CD14-positive monocyte (primary cell): Measurements from ENCODE around the gene BCAT1. TPM values are rescaled to one million over a fixed set of nuclear protein-coding genes. Genes with fewer than 3 reads are reported as not detected.

Source experiments
- DNase-seq, 3 donors: peaks; one replicate each; pipeline ENCODE4 v3.0.0-alpha.2; 2011 to 2022
- H2AFZ ChIP-seq: 2 replicates; pipeline ENCODE4 v1.6.0; 2012; ENCODE audit warnings: mild to moderate bottlenecking, low read depth, low read length, inconsistent platforms; ENCODE audit not compliant: insufficient read depth, poor library complexity, severe bottlenecking
- H3K27ac ChIP-seq, 2 donors: 1 replicate in 1 of 2; 2 replicates in 1 of 2; pipeline ENCODE4 v1.5.1; 2012 to 2013; ENCODE audit warnings: low read length in 2 of 2, control low read depth in 1 of 2, inconsistent platforms in 1 of 2, low read depth in 1 of 2, mild to moderate bottlenecking in 1 of 2
- H3K27me3 ChIP-seq, 2 donors: one replicate each; pipeline versions ENCODE4 v1.6.0 to v1.6.1; 2011 to 2013; ENCODE audit warnings: low read length in 2 of 2; ENCODE audit not compliant: control insufficient read depth in 2 of 2, insufficient read depth in 2 of 2
- H3K36me3 ChIP-seq, 2 donors: replicated peaks in 1 of 2; 1 replicate in 1 of 2; 2 replicates in 1 of 2; pipeline versions ENCODE4 v1.5.1 to v1.6.1; 2012 to 2013; ENCODE audit warnings: low read length in 2 of 2, control low read depth in 1 of 2, inconsistent platforms in 1 of 2, mild to moderate bottlenecking in 1 of 2; ENCODE audit not compliant: insufficient read depth in 2 of 2, control insufficient read depth in 1 of 2
- H3K4me1 ChIP-seq, 2 donors: 1 replicate in 1 of 2; 2 replicates in 1 of 2; pipeline versions ENCODE4 v1.5.1 to v1.6.1; 2012 to 2013; ENCODE audit warnings: low read length in 2 of 2, control low read depth in 1 of 2, inconsistent platforms in 1 of 2, mild to moderate bottlenecking in 1 of 2, moderate library complexity in 1 of 2; ENCODE audit not compliant: insufficient read depth in 2 of 2, control insufficient read depth in 1 of 2
- H3K4me2 ChIP-seq: replicated peaks from 2 replicates; pipeline ENCODE3; 2012; ENCODE audit warnings: low read length, moderate library complexity, mild to moderate bottlenecking; ENCODE audit not compliant: poor library complexity, severe bottlenecking; ENCODE audit errors: extremely low read depth
- H3K4me3 ChIP-seq, 3 experiments: fragments of 200-600 bp in 1 of 3; sonication (generic) in 1 of 3; replicated peaks in 1 of 3; 1 replicate in 2 of 3; 2 replicates in 1 of 3; pipeline ENCODE4 v1.5.1; 2011 to 2013; ENCODE audit warnings: low read length in 3 of 3, mild to moderate bottlenecking in 3 of 3, control low read depth in 2 of 3, low read depth in 2 of 3, inconsistent platforms in 1 of 3, moderate library complexity in 1 of 3
- H3K79me2 ChIP-seq: 2 replicates; pipeline ENCODE4 v1.6.0; 2012; ENCODE audit warnings: mild to moderate bottlenecking, control low read depth, inconsistent platforms, low read length, moderate library complexity; ENCODE audit not compliant: insufficient read depth
- H3K9ac ChIP-seq: 2 replicates; pipeline ENCODE4 v1.6.0; 2017; ENCODE audit warnings: low read length, mild to moderate bottlenecking; ENCODE audit not compliant: insufficient read depth, poor library complexity, severe bottlenecking
- H3K9me3 ChIP-seq, 2 donors: replicated peaks in 1 of 2; 1 replicate in 1 of 2; 2 replicates in 1 of 2; pipeline versions ENCODE4 v1.5.1 to v1.6.1; 2012 to 2013; ENCODE audit warnings: low read length in 2 of 2, control low read depth in 1 of 2; ENCODE audit not compliant: control insufficient read depth in 1 of 2, insufficient read depth in 1 of 2
- H4K20me1 ChIP-seq: 2 replicates; pipeline ENCODE4 v1.6.0; 2012; ENCODE audit warnings: mild to moderate bottlenecking, low read length, control low read depth, moderate library complexity; ENCODE audit not compliant: insufficient read depth
- H3K27ac Mint-ChIP-seq, 7 donors: one replicate each; pipeline ENCODE4 v1.8.0; 2020; ENCODE audit warnings: mild to moderate bottlenecking in 7 of 7, mixed read lengths in 7 of 7, moderate library complexity in 6 of 7, inconsistent platforms in 2 of 7
- H3K27me3 Mint-ChIP-seq, 3 donors: one replicate each; pipeline ENCODE4 v1.8.0; 2021 to 2022; ENCODE audit warnings: low read depth in 3 of 3, mild to moderate bottlenecking in 3 of 3, mixed read lengths in 3 of 3, moderate library complexity in 3 of 3, inconsistent platforms in 1 of 3
- H3K36me3 Mint-ChIP-seq, 2 donors: one replicate each; pipeline ENCODE4 v1.8.0; 2020; ENCODE audit warnings: mixed read lengths in 2 of 2, inconsistent platforms in 1 of 2, mild to moderate bottlenecking in 1 of 2
- H3K4me1 Mint-ChIP-seq: one replicate; pipeline ENCODE4 v1.8.0; 2020; ENCODE audit warnings: mild to moderate bottlenecking, mixed read lengths
- H3K4me3 Mint-ChIP-seq, 2 donors: one replicate each; pipeline ENCODE4 v1.8.0; 2020; ENCODE audit warnings: mild to moderate bottlenecking in 2 of 2, mixed read lengths in 2 of 2, moderate library complexity in 1 of 2
- H3K9me3 Mint-ChIP-seq, 7 donors: one replicate each; pipeline ENCODE4 v1.8.0; 2020 to 2022; ENCODE audit warnings: mixed read lengths in 7 of 7, mild to moderate bottlenecking in 6 of 7, moderate library complexity in 6 of 7, inconsistent platforms in 2 of 7
- CTCF ChIP-seq: fragments of 200-600 bp; IDR thresholded peaks from one replicate; pipeline ENCODE4 v1.8.0; 2022; ENCODE audit warnings: antibody characterized with exemption, mild to moderate bottlenecking
- WGBS: methylation state at CpG from one replicate; pipeline ENCODE4 v1.1.5; 2013; ENCODE audit warnings: missing lambda C conversion rate; ENCODE audit not compliant: insufficient coverage; 5-methylcytosine and 5-hydroxymethylcytosine counted together
- intact Hi-C, 2 donors: fragments of 100-400 bp; cut with micrococcal nuclease; formaldehyde crosslinking; loops; one replicate each; pipeline versions ENCODE4 v1.15.0 to v1.15.1; 2023
- polyA plus RNA-seq, 3 donors: library from polyadenylated mRNA; depleted of rRNA in 1 of 3; unstranded in 2 of 3; stranded (reverse) in 1 of 3; fragments of 300-500 nt in 2 of 3; fragments of >200 nt in 1 of 3; fragmentation: Illumina TruSeq in 2 of 3; gene quantifications; 1 replicate in 2 of 3; 2 replicates in 1 of 3; pipeline ENCODE4 v1.2.3, GENCODE V29; 2012 to 2021

The BCAT1 gene
- polyA plus RNA-seq, 3 donors, result 3.5 to 16.9 (median 15.2) TPM

- Histone ChIP-seq H3K4me1 (no peaks in the 10 kb centered on the region), H3K36me3 (no peaks in the 10 kb centered on the region), H3K9me3 (no peaks in the 10 kb centered on the region), H2AFZ (no peak overlapping the region), H3K27me3 (no peaks in the 10 kb centered on the region), H3K27ac (no peak overlapping the region), H3K9ac (no peak overlapping the region), H4K20me1 (no peaks in the 10 kb centered on the region), H3K4me3 (no peak overlapping the region), H3K4me2 (no peak overlapping the region), H3K79me2 (no peaks in the 10 kb centered on the region)
- DNase-seq, result no peak
- intact Hi-C loops, result loop anchor here in 1 of 2 donors (10.0 kb wide), 1 partner anchor 1566 kb away; no protein-coding TSS in a partner anchor
- Mint-ChIP-seq H3K9me3 (peaks cover 0 to 10% (median 6%) of the 10 kb centered on the region in 7 donors), H3K27me3 (peaks cover 0 to 2% (median 0%) of the 10 kb centered on the region in 3 donors), H3K4me1 (no peaks in the 10 kb centered on the region), H3K27ac (no peak overlapping the region), H3K4me3 (no peak overlapping the region), H3K36me3 (no peaks in the 10 kb centered on the region)
- no CpG with 5 or more reads among the region's 4 CpGs for WGBS
- TF ChIP-seq CTCF, result no peak
Observed at GRCh38 chr12:24770821-24771220, 178.1 kb downstream of the BCAT1 start.

DNA sequence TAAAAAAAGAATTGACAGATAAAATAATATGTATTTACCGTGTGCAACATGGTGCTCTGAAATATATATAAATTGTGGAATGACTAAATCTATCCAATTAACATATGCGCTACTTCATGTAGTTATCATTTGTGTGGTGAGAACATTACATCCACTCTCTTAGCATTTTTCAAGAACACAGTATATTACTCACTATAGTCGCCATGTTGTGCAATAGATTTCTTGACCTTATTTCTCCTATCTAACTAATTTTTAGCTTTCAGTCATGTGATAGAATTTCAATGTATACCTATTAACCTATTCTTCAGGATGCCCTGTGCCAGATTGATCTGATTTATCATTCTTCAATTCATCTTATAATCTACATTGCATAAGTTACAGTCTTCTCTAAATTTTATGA is 178.6 kb downstream of the BCAT1 start:
- intact Hi-C loops, result loop anchor here in 1 of 2 donors (10.0 kb wide), 1 partner anchor 1566 kb away; no protein-coding TSS in a partner anchor
- H3K27me3 ChIP-seq, result no peaks in the 10 kb centered on the region
- H3K9me3 Mint-ChIP-seq, result peaks cover 0 to 10% (median 6%) of the 10 kb centered on the region in 7 donors
- no peak for TF ChIP-seq CTCF
- peaks cover 0 to 2% (median 0%) of the 10 kb centered on the region in 3 donors for H3K27me3 Mint-ChIP-seq
- no peaks in the 10 kb centered on the region for H3K4me1 Mint-ChIP-seq
- H3K27ac Mint-ChIP-seq, result no peak overlapping the region
- H3K4me1 ChIP-seq, result no peaks in the 10 kb centered on the region
- no peak overlapping the region for H3K27ac ChIP-seq
- H2AFZ ChIP-seq, result no peak overlapping the region
- no peaks in the 10 kb centered on the region for H3K36me3 ChIP-seq
- H3K4me3 ChIP-seq, result no peak overlapping the region
- H4K20me1 ChIP-seq, result no peaks in the 10 kb centered on the region
- no CpG with 5 or more reads among the region's 3 CpGs for WGBS
- H3K4me3 Mint-ChIP-seq, result no peak overlapping the region
- no peaks in the 10 kb centered on the region for H3K36me3 Mint-ChIP-seq
- H3K4me2 ChIP-seq, result no peak overlapping the region
- no peak overlapping the region for H3K9ac ChIP-seq
- no peak for DNase-seq
- no peaks in the 10 kb centered on the region for H3K79me2 ChIP-seq
- no peaks in the 10 kb centered on the region for H3K9me3 ChIP-seq
